Loucy (cell line): ENCODE measurements around the gene HSBP1L1.

Source experiments
- CTCF ChIP-seq: fragments of 200-600 bp; sonication (generic); conservative IDR thresholded peaks from 2 replicates; pipeline ENCODE4 v1.5.1; 2014; ENCODE audit warnings: mild to moderate bottlenecking, antibody characterized with exemption, low read length
- EZH2phosphoT487 ChIP-seq: fragments of 200-600 bp; IDR thresholded peaks from 2 replicates; pipeline ENCODE4 v1.6.1; 2018; ENCODE audit warnings: antibody characterized with exemption, mild to moderate bottlenecking, moderate library complexity, borderline replicate concordance

- TF ChIP-seq CTCF = no peak
- no peak for TF ChIP-seq EZH2phosphoT487
Observed at GRCh38 chr18:79982736-79983135, 18.3 kb downstream of the HSBP1L1 start.
